BJ (cell line): ENCODE measurements around the gene TNFAIP1. TPM values are rescaled to one million over a fixed set of nuclear protein-coding genes. Genes with fewer than 3 reads are reported as not detected.
A peak's percentile ranks its signal among the peaks of the same experiment; 100 is the strongest.

Source experiments
- CTCF ChIA-PET: fragments of 350-600 bp; formaldehyde crosslinking; extraction: SDS; loops from one replicate; lab custom pipeline; 2021; ENCODE audit warnings: antibody characterized with exemption, inconsistent platforms; lab: Yijun Ruan, JAX
- POLR2A ChIA-PET: fragments of 300-600 bp; sonication (Branson Sonifier 250); formaldehyde crosslinking; extraction: SDS; loops from one replicate; lab custom pipeline; 2021; ENCODE audit warnings: antibody characterized with exemption; lab: Charles Lee
- DNase-seq: peaks from one replicate; pipeline ENCODE4 v3.0.0-alpha.2; 2011; ENCODE audit warnings: low read depth
- H3K27me3 ChIP-seq: 2 replicates; pipeline ENCODE4 v1.6.0; 2011; ENCODE audit warnings: low read length; ENCODE audit not compliant: control insufficient read depth, insufficient read depth
- H3K36me3 ChIP-seq: 2 replicates; pipeline ENCODE4 v1.5.1; 2011; ENCODE audit warnings: low read length; ENCODE audit not compliant: control insufficient read depth, insufficient read depth
- H3K4me3 ChIP-seq: 2 replicates; pipeline ENCODE4 v1.5.1; 2011; ENCODE audit warnings: low read depth, mild to moderate bottlenecking, control low read depth, low read length
- CTCF ChIP-seq: IDR thresholded peaks from 2 replicates; pipeline ENCODE4 v1.5.1; 2011; ENCODE audit warnings: low read depth, mild to moderate bottlenecking, control low read depth, inconsistent platforms, low read length, moderate library complexity; ENCODE audit not compliant: insufficient read depth
- polyA plus RNA-seq: library from polyadenylated mRNA; depleted of rRNA; stranded (reverse); fragments of >200 nt; gene quantifications from 2 replicates; pipeline ENCODE4 v1.2.3, GENCODE V29; 2011

Gene TNFAIP1
- polyA plus RNA-seq, 1 experiment, result 166 TPM

- TF ChIP-seq CTCF, result no peak
- POLR2A ChIA-PET, result no interaction called here
- H3K27me3 ChIP-seq, result no peaks in the 10 kb centered on the region
- no peak for DNase-seq
- H3K36me3 ChIP-seq, result peaks cover 1% of the 10 kb centered on the region
- no peak overlapping the region for H3K4me3 ChIP-seq
- CTCF ChIA-PET, result interaction anchor here (0.6 to 1.8 kb wide), 2 partner anchors 49 to 481 kb away, joined by 5 read pairs; no protein-coding TSS in a partner anchor
Measured at GRCh38 chr17:28368306-28368831, 32.8 kb downstream of the TNFAIP1 start.

GRCh38 chr17:28368915-28369683 is 33.5 kb downstream of the TNFAIP1 start:
- ChIA-PET POLR2A (interaction anchor here (0.6 kb wide), 1 partner anchor 24 kb away, joined by 3 read pairs; no protein-coding TSS in a partner anchor), CTCF (interaction anchor here (1.8 to 1.9 kb wide), 2 partner anchors 8 to 48 kb away, joined by 5 read pairs; no protein-coding TSS in a partner anchor)
- Histone ChIP-seq H3K4me3 (no peak overlapping the region), H3K27me3 (no peaks in the 10 kb centered on the region), H3K36me3 (peaks cover 1% of the 10 kb centered on the region; the same call in 1 of the 2 replicates)
- no peak for DNase-seq
- no peak for TF ChIP-seq CTCF

- CTCF ChIA-PET, result interaction anchor here (1.2 to 1.9 kb wide), 2 partner anchors 8 to 12 kb away, joined by 3 to 5 read pairs; partner anchors contain the start of gene POLDIP2
- Histone ChIP-seq H3K36me3 (0 out of 2 replicates have a peak, but pooled peaks cover 1% of the 10 kb centered on the region), H3K4me3 (no peak overlapping the region), H3K27me3 (no peaks in the 10 kb centered on the region)
- POLR2A ChIA-PET, result interaction anchor here (0.6 kb wide), 1 partner anchor 24 kb away, joined by 3 read pairs; no protein-coding TSS in a partner anchor
- no peak for DNase-seq
- TF ChIP-seq CTCF, result no peak
Measured at GRCh38 chr17:28369684-28370034, 34.1 kb downstream of the TNFAIP1 start.

GRCh38 chr17:28370035-28370743 is 34.6 kb downstream of the TNFAIP1 start, which contains the start of gene VTN:
Gene VTN (minus strand): TSS chr17:28370307. CDS start chr17:28370203, 104 bp downstream.
- no peak for TF ChIP-seq CTCF
- POLR2A ChIA-PET, result no interaction called here
- CTCF ChIA-PET, result interaction anchor here (1.2 to 1.9 kb wide), 2 partner anchors 9 to 13 kb away, joined by 3 to 5 read pairs; partner anchors contain the start of gene POLDIP2
- no peaks in the 10 kb centered on the region for H3K36me3 ChIP-seq
- H3K4me3 ChIP-seq, result peak within 1 kb of the TSS; percentile 73
- no peak for DNase-seq
- no peaks in the 10 kb centered on the region for H3K27me3 ChIP-seq
